ENCODE results near the gene LMAN2.
"Not testable (repeated sequence)": the region's sequence is repeated elsewhere in the genome, so short reads cannot be mapped to it uniquely, and the experiment has no call there.

Gene LMAN2

DNA sequence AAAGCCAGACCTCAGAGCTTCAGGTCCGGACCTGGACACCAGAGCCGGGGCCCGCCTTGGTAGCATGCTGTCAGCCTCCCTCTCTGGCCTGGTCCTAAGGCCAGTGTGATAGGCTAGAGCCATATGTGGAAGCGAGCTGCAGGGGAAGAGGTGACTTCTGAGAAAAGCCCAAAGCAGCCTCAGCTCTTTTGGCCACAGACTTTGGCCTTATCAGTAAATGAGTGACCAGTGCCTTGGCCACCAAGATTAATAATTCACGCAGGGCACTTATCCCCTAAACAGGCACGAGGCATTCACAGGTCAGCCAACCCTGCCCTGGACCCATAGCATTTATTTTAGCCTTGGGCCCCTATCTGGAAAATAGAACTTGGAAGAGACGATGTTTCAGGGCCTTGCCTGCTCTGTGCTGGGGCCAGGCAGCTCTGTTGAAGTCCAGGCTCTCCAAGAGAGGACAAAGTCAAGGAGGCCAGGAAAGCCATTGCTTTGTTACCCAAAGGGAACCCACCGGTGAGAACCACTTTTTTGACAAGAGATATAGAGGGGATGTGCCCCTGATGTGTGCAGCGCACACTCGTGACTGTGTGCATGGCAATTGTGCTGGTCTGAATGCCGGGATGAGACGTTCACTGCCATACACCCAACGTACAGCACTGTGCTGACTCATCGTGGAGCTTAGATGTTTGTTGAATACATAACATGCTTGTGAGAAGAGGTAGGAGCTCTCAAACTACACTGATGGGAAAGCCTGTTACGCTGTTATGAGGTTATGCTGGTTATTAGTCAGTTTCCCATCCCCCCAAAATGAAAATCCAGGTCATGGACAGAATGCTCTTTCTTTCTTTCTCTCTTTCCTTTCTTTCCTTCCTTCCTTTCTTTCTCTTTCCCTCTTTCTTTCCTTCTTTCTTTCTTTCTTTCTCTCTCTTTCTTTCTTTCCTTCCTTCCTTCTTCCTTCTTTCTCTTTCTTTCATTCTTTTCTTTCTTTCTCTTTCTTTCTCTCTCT lies 27.7 kb upstream of the LMAN2 start:
- no peak for DNase-seq

- DNase-seq, result no peak
Observed at GRCh38 chr5:177377851-177378776, 26.6 kb upstream of the LMAN2 start.

DNA sequence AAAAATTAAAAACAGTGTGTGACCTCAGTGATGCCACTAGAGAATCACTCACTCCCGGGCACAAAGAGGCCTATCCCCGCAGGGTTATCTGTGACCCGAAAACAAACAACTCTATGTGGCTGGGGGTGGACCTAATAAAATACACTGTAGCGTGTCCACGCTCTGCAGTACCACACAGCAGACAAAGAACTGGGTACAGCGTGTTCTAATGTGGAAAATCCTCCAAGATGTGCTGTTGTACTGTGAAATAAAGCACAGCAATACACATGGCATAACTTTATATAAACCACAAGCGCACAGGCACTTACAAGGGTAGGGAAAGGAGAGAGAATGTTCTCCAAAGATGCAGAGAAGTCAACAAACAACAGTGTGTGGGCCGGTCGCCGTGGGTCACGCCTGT lies 24.6 kb upstream of the LMAN2 start:
- DNase-seq, result no peak

GRCh38 chr5:177375516-177375915 lies 24.0 kb upstream of the LMAN2 start:
- DNase-seq, result not testable (repeated sequence)

DNA sequence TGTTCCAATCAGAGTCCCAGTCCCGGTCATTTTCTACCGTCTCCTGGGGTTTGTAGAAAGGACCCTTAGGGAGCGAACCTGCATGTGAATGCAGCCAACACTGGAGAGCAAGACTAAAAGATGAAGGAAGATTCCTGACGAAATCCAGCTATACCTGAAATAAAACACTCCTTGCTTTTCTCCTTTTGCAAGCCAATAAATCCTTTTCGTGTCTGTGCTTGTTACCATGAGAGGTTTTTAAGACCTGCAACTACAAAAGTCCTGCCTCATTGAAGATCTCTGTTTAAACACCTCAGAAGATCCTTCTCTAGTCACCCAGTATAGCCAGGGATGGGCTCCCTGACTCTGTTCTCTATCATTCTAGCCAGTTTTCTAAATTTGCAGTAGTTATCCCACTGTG lies 22.7 kb upstream of the LMAN2 start:
- DNase-seq, result no peak

DNA sequence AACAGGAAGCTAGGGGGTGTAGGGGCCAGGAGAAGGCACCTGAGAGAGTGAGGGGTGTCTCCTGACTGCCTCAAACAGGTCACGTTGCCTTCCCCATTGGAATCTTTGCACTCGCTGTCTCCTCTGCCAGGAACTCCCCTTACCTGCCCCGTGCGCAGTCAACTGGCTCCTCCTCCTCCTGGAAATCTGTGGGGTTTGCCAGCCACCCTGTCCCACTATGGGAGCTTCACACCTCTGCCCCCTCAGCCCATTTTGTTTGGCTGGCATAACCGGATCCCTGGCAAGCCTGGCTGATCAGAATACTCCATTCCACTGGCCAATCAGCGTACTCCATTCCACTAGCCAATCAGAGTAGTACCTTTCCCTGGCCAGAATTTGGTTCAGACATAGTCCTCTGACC lies 22.3 kb upstream of the LMAN2 start:
- DNase-seq, result no peak

- no peak for DNase-seq
Observed at GRCh38 chr5:177372910-177373309, 21.4 kb upstream of the LMAN2 start.

GRCh38 chr5:177372034-177372896 lies 20.8 kb upstream of the LMAN2 start:
- no peak for DNase-seq

- DNase-seq, result no peak
Observed at GRCh38 chr5:177371120-177372033, 19.9 kb upstream of the LMAN2 start.

GRCh38 chr5:177370488-177371119 lies 19.1 kb upstream of the LMAN2 start:
- peak; percentile 66 for DNase-seq

DNA sequence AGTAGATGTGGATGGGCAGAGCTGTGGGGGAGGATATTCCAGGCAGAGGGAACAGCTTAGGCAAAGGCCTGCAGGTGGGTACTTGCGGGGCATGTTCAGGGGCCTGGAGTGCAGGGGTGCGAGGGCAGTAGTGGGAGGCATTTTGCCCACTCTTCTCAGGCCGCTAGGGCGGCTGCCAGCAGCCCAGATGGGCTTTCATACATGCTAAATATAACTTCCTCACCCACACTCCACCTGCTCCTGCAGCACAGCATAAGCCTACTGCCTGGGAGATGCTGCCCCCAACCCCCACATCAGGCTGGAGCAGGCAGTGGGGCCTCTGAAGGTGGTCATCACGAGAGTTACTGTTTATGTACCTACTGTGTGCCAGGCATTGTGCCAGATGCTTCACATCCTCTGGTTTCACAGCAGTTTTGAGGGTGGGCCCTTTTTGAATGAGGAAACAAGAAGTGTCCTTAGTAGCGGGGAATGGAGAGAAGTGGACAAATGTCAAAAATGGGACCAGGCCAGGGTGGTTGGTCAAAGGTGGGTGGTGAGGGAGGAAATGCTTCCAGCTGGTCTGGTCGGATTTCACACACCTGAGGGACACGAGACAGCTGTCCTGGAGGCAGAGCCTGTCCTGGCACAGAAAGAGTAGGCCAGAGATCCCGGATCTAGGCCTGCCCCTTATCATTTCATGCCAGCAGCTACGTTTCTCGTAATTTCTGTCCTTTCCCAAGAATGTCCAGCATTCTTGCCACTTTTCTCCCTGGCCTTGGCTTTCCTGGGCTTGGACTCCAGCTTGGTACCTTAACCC lies 18.4 kb upstream of the LMAN2 start:
- no peak for DNase-seq

DNA sequence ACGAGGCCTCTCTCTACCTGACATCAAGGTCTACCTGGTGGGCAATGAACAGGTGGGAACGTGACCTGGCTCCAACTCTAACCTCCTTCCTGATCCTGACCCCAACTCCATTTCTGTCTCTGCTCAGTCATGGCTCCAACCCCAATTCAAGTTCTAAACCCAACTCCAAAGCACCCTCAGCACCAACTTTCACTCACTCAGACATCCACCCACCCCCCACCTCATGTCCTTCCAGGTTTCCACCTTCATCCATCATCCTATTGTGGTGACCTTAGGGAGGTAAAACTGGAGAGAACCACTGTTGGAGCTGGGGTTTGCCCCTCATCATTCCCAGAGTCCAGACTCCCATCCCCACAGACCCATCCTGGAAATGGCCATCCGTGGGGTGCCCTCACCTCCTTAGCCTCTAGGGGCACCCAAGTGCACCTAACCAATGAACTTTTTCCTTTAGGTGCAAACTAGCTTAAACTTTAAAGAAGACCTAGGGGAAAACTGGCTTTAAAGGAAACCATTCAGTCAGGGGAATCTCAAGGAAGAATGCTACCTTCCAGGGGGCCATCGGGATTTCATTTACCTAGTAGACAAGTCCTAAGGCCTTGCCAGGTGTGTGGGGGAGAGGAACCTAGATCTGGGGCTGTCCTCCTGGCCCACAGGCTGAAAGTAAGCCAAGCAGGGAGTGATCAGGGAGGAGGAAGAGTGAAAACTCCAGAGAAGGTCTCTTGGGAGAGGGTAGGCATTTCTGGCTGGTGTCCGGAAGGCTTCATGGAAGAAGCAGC lies 17.6 kb upstream of the LMAN2 start:
- no peak for DNase-seq

- no peak for DNase-seq
Observed at GRCh38 chr5:177367981-177368868, 16.8 kb upstream of the LMAN2 start.

GRCh38 chr5:177367323-177367848 lies 15.9 kb upstream of the LMAN2 start:
- peak; percentile 26 for DNase-seq

DNA sequence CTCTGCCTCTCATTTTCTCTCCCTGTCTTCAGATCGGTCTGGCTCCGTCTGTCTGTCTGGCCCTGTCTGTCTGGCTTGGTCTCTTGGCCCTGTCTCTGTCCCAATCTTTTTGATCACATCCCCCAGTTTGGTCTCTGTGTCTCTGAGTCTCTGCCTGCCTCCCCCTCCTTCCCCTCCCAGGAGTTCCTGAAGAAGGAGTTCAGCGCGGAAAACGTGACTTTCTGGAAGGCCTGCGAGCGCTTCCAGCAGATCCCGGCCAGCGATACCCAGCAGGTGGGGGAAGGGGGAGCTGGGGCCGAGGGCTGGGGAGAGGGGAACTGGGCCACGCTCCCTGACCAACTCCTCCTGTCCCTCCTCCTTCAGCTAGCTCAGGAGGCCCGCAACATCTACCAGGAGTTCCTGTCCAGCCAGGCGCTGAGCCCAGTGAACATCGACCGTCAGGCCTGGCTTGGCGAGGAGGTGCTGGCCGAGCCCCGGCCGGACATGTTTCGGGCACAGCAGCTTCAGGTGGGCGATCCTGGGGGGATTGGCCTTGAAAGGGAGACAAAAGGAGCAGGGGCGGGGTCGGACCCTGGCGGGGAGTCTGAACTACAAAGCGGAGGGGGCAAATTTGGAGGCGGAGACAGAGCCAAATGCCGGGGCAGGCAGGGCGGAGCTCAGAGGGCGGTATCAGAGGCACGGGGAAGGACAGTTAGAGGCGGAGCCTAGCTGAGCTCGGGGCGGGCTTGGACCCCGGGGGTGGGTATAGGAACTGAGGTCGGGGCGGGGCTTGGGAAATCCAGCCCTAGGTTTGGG lies 15.3 kb upstream of the LMAN2 start:
- no peak for DNase-seq

- no peak for DNase-seq
Observed at GRCh38 chr5:177365845-177366527, 14.5 kb upstream of the LMAN2 start.

Measured in activated CD4-positive, CD25-positive, alpha-beta regulatory T cell treated with anti-CD3 and anti-CD28 coated beads, Interleukin-2, amount 50 U/mL, for 72 hours (primary cell).